ENCODE measurements around the gene NBAS. TPM values are rescaled to one million over a fixed set of nuclear protein-coding genes. Genes with fewer than 3 reads are reported as not detected.

The NBAS gene
- total and polyA plus RNA-seq, 10 of the 15 experiments (the other 5 are each of a cell fraction or from before 2014, with no cell fraction given) = 4.3 to 32.7 (median 20.8) TPM

GRCh38 chr2:15306706-15307105, 254.4 kb downstream of the NBAS start:
- intact Hi-C loops (cut with micrococcal nuclease; ENCODE audit: unreplicated experiment) (no loop called here), in situ Hi-C loops (cut with MboI) (no loop called here)
- TF ChIP-seq MAX (IDR thresholded peaks at IDR 0.05; ENCODE audit: low read depth, low read length) (no peak), NFYB (IDR thresholded peaks at IDR 0.05; ENCODE audit: insufficient read depth, low read depth, low read length) (no peak), SMAD5 (IDR thresholded peaks at IDR 0.05; ENCODE audit: low read depth) (no peak), E2F8 (IDR thresholded peaks at IDR 0.05; ENCODE audit: low read depth, partially characterized antibody) (no peak), WRNIP1 (IDR thresholded peaks at IDR 0.05; ENCODE audit: borderline replicate concordance, low read depth, low read length) (no peak), BCLAF1 (IDR thresholded peaks at IDR 0.05) (no peak), RFX5 (IDR thresholded peaks at IDR 0.05; ENCODE audit: low read depth, low read length) (no peak), KLF5 (IDR thresholded peaks at IDR 0.05; ENCODE audit: partially characterized antibody) (no peak), ZNF24 (IDR thresholded peaks at IDR 0.05) (no peak), ZBTB33 (IDR thresholded peaks at IDR 0.05) (no peak), STAT3 (IDR thresholded peaks at IDR 0.05; ENCODE audit: low read depth, low read length) (no peak)
- POLR2A ChIA-PET = no interaction called here
- Histone ChIP-seq H3K36me3 (ENCODE audit: control insufficient read depth in 2 of 2, insufficient read depth in 2 of 2, low read length in 1 of 2) (peaks cover 0 to 8% of the 10 kb centered on the region in 2 experiments; a peak in 2 of 4 replicates), H3K79me2 (ENCODE audit: control insufficient read depth, insufficient read depth, low read length) (no peaks in the 10 kb centered on the region), H3K4me1 (ENCODE audit: control insufficient read depth, insufficient read depth, low read length) (peaks cover under 1% of the 10 kb centered on the region), H3K27me3 (replicated peaks in 1 of 2; ENCODE audit: control insufficient read depth in 2 of 2, insufficient read depth in 2 of 2, low read length in 1 of 2) (no peaks in the 10 kb centered on the region), H4K20me1 (ENCODE audit: control insufficient read depth, insufficient read depth) (no peaks in the 10 kb centered on the region), H3K27ac (ENCODE audit: control insufficient read depth, insufficient read depth) (no peak overlapping the region), H2AFZ (ENCODE audit: control insufficient read depth, low read depth, low read length) (no peak overlapping the region), H3K4me3 (no peak overlapping the region), H3K9me3 (replicated peaks; ENCODE audit: control insufficient read depth, insufficient read depth, low read length) (no peaks in the 10 kb centered on the region; the same call in 2 of the 3 replicates), H3K4me2 (ENCODE audit: control insufficient read depth, insufficient read depth) (no peak overlapping the region), H3K9ac (ENCODE audit: control insufficient read depth, insufficient read depth, low read length) (no peak overlapping the region)
- no TSS peak for BruUV-seq (replicated peaks)
- RAD21 ChIA-PET (ENCODE audit: unreplicated experiment) = no interaction called here
- WGBS (ENCODE audit: insufficient coverage, insufficient replicate concordance, low lambda C conversion rate, missing lambda C conversion rate) = 96% methylated on average over 3 of the region's 3 CpGs
- SMC1A ChIA-PET (ENCODE audit: uncharacterized antibody, unreplicated experiment) = no interaction called here
- CTCF ChIA-PET = no interaction called here
- ATAC-seq = no peak
- no peak for FAIRE-seq
- DNase-seq (ENCODE audit: low read depth, low spot score) = no peak

Measured in GM12878 (cell line).